Caco-2 (cell line): Measurements from ENCODE around the gene OR52R1. TPM values are rescaled to one million over a fixed set of nuclear protein-coding genes. Genes with fewer than 3 reads are reported as not detected.
"Not testable (repeated sequence)": the region's sequence is repeated elsewhere in the genome, so short reads cannot be mapped to it uniquely, and the experiment has no call there.

ENCODE experiments used
- BruUV-seq: library from RNA; stranded (reverse); fragments of 400-500 nt; replicated peaks from 2 replicates; lab custom pipeline; 2021; lab: Mats Ljungman, UMichigan
- CTCF ChIA-PET: fragments of 300-600 bp; sonication (Branson Sonifier 250); formaldehyde crosslinking; loops from one replicate; lab custom pipeline; 2022; ENCODE audit warnings: antibody characterized with exemption; lab: Charles Lee
- POLR2A ChIA-PET: fragments of 300-600 bp; sonication (Branson Sonifier 250); formaldehyde crosslinking; loops from one replicate; lab custom pipeline; 2022; ENCODE audit warnings: antibody characterized with exemption; lab: Charles Lee
- DNase-seq, 2 experiments: peaks; one replicate each; pipeline versions ENCODE4 v3.0.0 to v3.0.0-alpha.2; 2020 to 2022
- H3K27me3 ChIP-seq: replicated peaks from 2 replicates; pipeline ENCODE4 v1.6.0; 2011; ENCODE audit warnings: low read length; ENCODE audit not compliant: control insufficient read depth, insufficient read depth
- H3K36me3 ChIP-seq: 2 replicates; pipeline ENCODE4 v1.5.1; 2011; ENCODE audit warnings: low read length; ENCODE audit not compliant: control insufficient read depth, insufficient read depth
- H3K4me1 ChIP-seq: fragments of 250-450 bp; sonication (Bioruptor Pico); 2 replicates; pipeline ENCODE4 v1.5.1; 2020; ENCODE audit warnings: mild to moderate bottlenecking
- H3K4me3 ChIP-seq: 2 replicates; pipeline ENCODE4 v1.5.1; 2011; ENCODE audit warnings: low read depth, mild to moderate bottlenecking, control low read depth, low read length
- H3K9me3 ChIP-seq: fragments of 250-450 bp; sonication (Bioruptor Pico); 2 replicates; pipeline ENCODE4 v1.5.1; 2020; ENCODE audit warnings: mild to moderate bottlenecking, moderate library complexity
- H3K27ac Mint-ChIP-seq: one replicate; pipeline ENCODE4 v1.8.0; 2022; ENCODE audit warnings: mixed read lengths; ENCODE audit not compliant: unreplicated experiment
- H3K27me3 Mint-ChIP-seq: one replicate; pipeline ENCODE4 v1.8.0; 2022; ENCODE audit warnings: mixed read lengths; ENCODE audit not compliant: insufficient read depth, unreplicated experiment
- H3K36me3 Mint-ChIP-seq: one replicate; pipeline ENCODE4 v1.8.0; 2022; ENCODE audit warnings: mild to moderate bottlenecking, mixed read lengths; ENCODE audit not compliant: insufficient read depth, unreplicated experiment
- H3K4me1 Mint-ChIP-seq: one replicate; pipeline ENCODE4 v1.8.0; 2022; ENCODE audit warnings: low read depth, mixed read lengths; ENCODE audit not compliant: unreplicated experiment
- H3K4me3 Mint-ChIP-seq: one replicate; pipeline ENCODE4 v1.8.0; 2022; ENCODE audit warnings: mild to moderate bottlenecking, moderate library complexity, mixed read lengths; ENCODE audit not compliant: unreplicated experiment
- H3K9me3 Mint-ChIP-seq: one replicate; pipeline ENCODE4 v1.8.0; 2022; ENCODE audit warnings: mixed read lengths; ENCODE audit not compliant: unreplicated experiment
- CTCF ChIP-seq, 2 experiments: fragments of 200-600 bp in 1 of 2; IDR thresholded peaks; 1 replicate in 1 of 2; 2 replicates in 1 of 2; pipeline versions ENCODE4 v1.5.1 to v1.8.0; 2011 to 2022; ENCODE audit warnings: antibody characterized with exemption in 1 of 2, control low read depth in 1 of 2, inconsistent platforms in 1 of 2, low read depth in 1 of 2, low read length in 1 of 2, mild to moderate bottlenecking in 1 of 2, moderate library complexity in 1 of 2; ENCODE audit not compliant: insufficient read depth in 1 of 2, severe bottlenecking in 1 of 2, unreplicated experiment in 1 of 2
- intact Hi-C: fragments of 100-400 bp; cut with micrococcal nuclease; formaldehyde crosslinking; loops from one replicate; pipeline ENCODE4 v1.10.0; 2022; ENCODE audit not compliant: unreplicated experiment
- total RNA-seq: library from RNA; stranded (reverse); gene quantifications from 2 replicates; pipeline ENCODE4 v1.2.3, GENCODE V29; 2022

The OR52R1 gene
- total RNA-seq, 1 experiment from 2014 or later, result not detected

- intact Hi-C loops, result no loop called here
- Mint-ChIP-seq H3K27ac (no peak overlapping the region), H3K36me3 (no peaks in the 10 kb centered on the region), H3K4me1 (no peaks in the 10 kb centered on the region), H3K27me3 (peaks cover 2% of the 10 kb centered on the region), H3K9me3 (no peaks in the 10 kb centered on the region), H3K4me3 (no peak overlapping the region)
- Histone ChIP-seq H3K4me1 (no peaks in the 10 kb centered on the region), H3K4me3 (no peak overlapping the region), H3K27me3 (no peaks in the 10 kb centered on the region), H3K9me3 (no peaks in the 10 kb centered on the region), H3K36me3 (no peaks in the 10 kb centered on the region)
- CTCF ChIA-PET, result no interaction called here
- DNase-seq, result no peak
- TF ChIP-seq CTCF (IDR thresholded peaks at IDR 0.05; ENCODE audit: insufficient read depth in 1 of 2, low read depth in 1 of 2, low read length in 1 of 2, severe bottlenecking in 1 of 2, unreplicated experiment in 1 of 2), result no peak
- POLR2A ChIA-PET, result no interaction called here
- no TSS peak for BruUV-seq
These were observed 5.1 kb upstream of the OR52R1 start for GRCh38 chr11:4809246-4809645.

- H3K4me3 ChIP-seq, result no peak overlapping the region
- H3K9me3 Mint-ChIP-seq, result no peaks in the 10 kb centered on the region
- H3K4me1 Mint-ChIP-seq, result no peaks in the 10 kb centered on the region
- no peaks in the 10 kb centered on the region for H3K9me3 ChIP-seq
- H3K4me1 ChIP-seq, result no peaks in the 10 kb centered on the region
- no peak overlapping the region for H3K27ac Mint-ChIP-seq
- H3K36me3 ChIP-seq, result no peaks in the 10 kb centered on the region
- peaks cover 3% of the 10 kb centered on the region for H3K27me3 Mint-ChIP-seq
- BruUV-seq, result no TSS peak
- no peak overlapping the region for H3K4me3 Mint-ChIP-seq
- H3K27me3 ChIP-seq, result no peaks in the 10 kb centered on the region
- no peak for DNase-seq
- intact Hi-C loops, result no loop called here
- TF ChIP-seq CTCF (IDR thresholded peaks at IDR 0.05; ENCODE audit: insufficient read depth in 1 of 2, low read depth in 1 of 2, low read length in 1 of 2, severe bottlenecking in 1 of 2, unreplicated experiment in 1 of 2), result no peak
- CTCF ChIA-PET, result no interaction called here
- no peaks in the 10 kb centered on the region for H3K36me3 Mint-ChIP-seq
- POLR2A ChIA-PET, result no interaction called here
These were observed 4.3 kb upstream of the OR52R1 start for GRCh38 chr11:4808476-4808875.

GRCh38 chr11:4801316-4801715 is 2.9 kb downstream of the OR52R1 start:
- CTCF ChIA-PET, H3K27me3 ChIP-seq, H3K36me3 Mint-ChIP-seq, H3K36me3 ChIP-seq, POLR2A ChIA-PET, H3K4me1 ChIP-seq, H3K9me3 ChIP-seq, H3K4me3 ChIP-seq, H3K4me3 Mint-ChIP-seq, H3K27me3 Mint-ChIP-seq, H3K27ac Mint-ChIP-seq, H3K9me3 Mint-ChIP-seq, intact Hi-C loops, DNase-seq, BruUV-seq, H3K4me1 Mint-ChIP-seq: not testable (repeated sequence)
